H1 (cell line): ENCODE measurements around the gene SLIT3.

Source experiments
- CTCF ChIP-seq, 3 experiments: IDR thresholded peaks; 1 replicate in 2 of 3; 2 replicates in 1 of 3; pipeline versions ENCODE4 v1.5.1 to v1.6.1; 2011; ENCODE audit warnings: low read length in 3 of 3, mild to moderate bottlenecking in 3 of 3, inconsistent platforms in 2 of 3, low read depth in 1 of 3, moderate library complexity in 1 of 3; ENCODE audit not compliant: insufficient read depth in 1 of 3; ENCODE audit errors: control extremely low read depth in 1 of 3
- EP300 ChIP-seq, 2 experiments: IDR thresholded peaks; 1 replicate in 1 of 2; 2 replicates in 1 of 2; pipeline ENCODE4 v1.6.1; 2011 to 2012; ENCODE audit warnings: low read depth in 2 of 2, low read length in 2 of 2, mild to moderate bottlenecking in 2 of 2, borderline replicate concordance in 1 of 2, inconsistent platforms in 1 of 2, moderate library complexity in 1 of 2
- EZH2 ChIP-seq: fragments of 200-600 bp; sonication (generic); IDR thresholded peaks from 2 replicates; pipeline ENCODE4 v1.7.1; 2012; ENCODE audit warnings: low read depth, mild to moderate bottlenecking, moderate library complexity, low read length, inconsistent platforms; ENCODE audit not compliant: severe bottlenecking
- GTF2F1 ChIP-seq: IDR thresholded peaks from 2 replicates; pipeline ENCODE4 v1.6.1; 2012; ENCODE audit warnings: low read depth, low read length, improper control_type of control experiment, borderline replicate concordance
- HDAC2 ChIP-seq, 2 experiments: fragments of 300-600 bp in 1 of 2; sonication (generic) in 1 of 2; IDR thresholded peaks; 2 replicates each; pipeline ENCODE4 v1.6.1; 2011 to 2012; ENCODE audit warnings: low read depth in 2 of 2, low read length in 2 of 2, mild to moderate bottlenecking in 2 of 2, moderate library complexity in 2 of 2, borderline replicate concordance in 1 of 2, inconsistent platforms in 1 of 2
- NRF1 ChIP-seq: IDR thresholded peaks from 2 replicates; pipeline ENCODE4 v1.6.1; 2011; ENCODE audit warnings: mild to moderate bottlenecking, low read depth, low read length, improper control_type of control experiment
- POLR2A ChIP-seq, 2 experiments: IDR thresholded peaks; 1 replicate in 1 of 2; 2 replicates in 1 of 2; pipeline ENCODE4 v1.6.1; 2011; ENCODE audit warnings: low read depth in 2 of 2, low read length in 2 of 2, mild to moderate bottlenecking in 2 of 2; ENCODE audit errors: control extremely low read depth in 1 of 2
- POLR2AphosphoS5 ChIP-seq: IDR thresholded peaks from 2 replicates; pipeline ENCODE4 v1.6.1; 2011; ENCODE audit warnings: low read depth, low read length
- RFX5 ChIP-seq: IDR thresholded peaks from 2 replicates; pipeline ENCODE4 v1.6.1; 2011; ENCODE audit warnings: low read depth, low read length, improper control_type of control experiment, borderline replicate concordance
- SRF ChIP-seq: IDR thresholded peaks from 2 replicates; pipeline ENCODE4 v1.6.1; 2011; ENCODE audit warnings: mild to moderate bottlenecking, low read depth, low read length, moderate library complexity
- TAF1 ChIP-seq: IDR thresholded peaks from 2 replicates; pipeline ENCODE4 v1.6.1; 2011; ENCODE audit warnings: mild to moderate bottlenecking, low read depth, low read length
- TBP ChIP-seq: IDR thresholded peaks from 2 replicates; pipeline ENCODE4 v1.6.1; 2011; ENCODE audit warnings: low read depth, low read length, improper control_type of control experiment
- YY1 ChIP-seq: IDR thresholded peaks from 2 replicates; pipeline ENCODE4 v1.6.1; 2011; ENCODE audit warnings: low read depth, mild to moderate bottlenecking, low read length
- TF ChIP-seq, protein P1 (sequence below): IDR thresholded peaks from 2 replicates; pipeline ENCODE4 v1.6.1; 2012; ENCODE audit warnings: low read length, inconsistent platforms

DNA sequence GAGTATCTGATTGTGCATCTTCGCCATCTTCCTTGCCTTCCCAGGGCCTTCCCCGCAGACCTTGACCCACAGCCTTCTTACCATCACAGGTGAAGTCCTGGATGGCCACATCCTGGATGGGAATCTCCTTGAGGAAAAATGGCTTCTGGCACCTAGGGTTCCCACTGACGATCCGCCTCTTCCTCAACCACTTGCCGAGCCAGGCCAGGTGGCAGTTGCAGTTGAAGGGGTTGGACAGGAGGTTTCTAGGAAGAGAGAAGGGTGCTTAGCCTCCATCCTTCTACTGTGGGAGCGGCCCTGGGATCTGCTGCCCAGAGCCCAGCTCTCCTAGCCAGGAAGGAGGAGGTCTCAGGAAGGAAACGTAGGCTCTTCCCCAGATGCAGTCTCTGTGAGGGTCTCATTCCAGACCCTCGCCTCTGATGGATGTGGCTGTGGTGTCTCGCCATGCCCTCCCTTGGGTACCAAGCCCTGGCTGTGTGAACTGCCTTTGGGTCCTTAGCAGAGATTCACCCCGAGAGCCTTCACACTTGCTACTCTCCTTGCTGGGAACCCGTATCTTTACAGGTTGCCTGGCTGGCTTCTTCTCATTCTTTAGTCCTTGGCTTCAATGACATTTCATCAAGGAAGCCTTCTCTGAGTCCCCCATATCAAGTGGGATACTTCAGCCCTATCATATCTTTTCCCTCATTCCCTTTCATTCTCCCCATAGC is 551.4 kb downstream of the SLIT3 start:
- TF ChIP-seq HDAC2 (IDR thresholded peaks at IDR 0.05; ENCODE audit: borderline replicate concordance in 1 of 2, low read depth in 2 of 2, low read length in 2 of 2) (no peak), POLR2AphosphoS5 (no peak), POLR2A (IDR thresholded peaks at IDR 0.05; ENCODE audit: control extremely low read depth in 1 of 2, low read depth in 2 of 2, low read length in 2 of 2) (no peak), CTCF (IDR thresholded peaks at IDR 0.05; ENCODE audit: control extremely low read depth in 1 of 3, insufficient read depth in 1 of 3, low read depth in 1 of 3, low read length in 3 of 3) (no peak), GTF2F1 (no peak), YY1 (no peak), RFX5 (no peak), EP300 (IDR thresholded peaks at IDR 0.05; ENCODE audit: borderline replicate concordance in 1 of 2, low read depth in 2 of 2, low read length in 2 of 2) (no peak), SRF (no peak), NRF1 (no peak), TAF1 (no peak), EZH2 (no peak), TBP (no peak)
- TF ChIP-seq, protein P1, sequence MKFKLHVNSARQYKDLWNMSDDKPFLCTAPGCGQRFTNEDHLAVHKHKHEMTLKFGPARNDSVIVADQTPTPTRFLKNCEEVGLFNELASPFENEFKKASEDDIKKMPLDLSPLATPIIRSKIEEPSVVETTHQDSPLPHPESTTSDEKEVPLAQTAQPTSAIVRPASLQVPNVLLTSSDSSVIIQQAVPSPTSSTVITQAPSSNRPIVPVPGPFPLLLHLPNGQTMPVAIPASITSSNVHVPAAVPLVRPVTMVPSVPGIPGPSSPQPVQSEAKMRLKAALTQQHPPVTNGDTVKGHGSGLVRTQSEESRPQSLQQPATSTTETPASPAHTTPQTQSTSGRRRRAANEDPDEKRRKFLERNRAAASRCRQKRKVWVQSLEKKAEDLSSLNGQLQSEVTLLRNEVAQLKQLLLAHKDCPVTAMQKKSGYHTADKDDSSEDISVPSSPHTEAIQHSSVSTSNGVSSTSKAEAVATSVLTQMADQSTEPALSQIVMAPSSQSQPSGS: no peak
